ENCODE measurements around the gene MED23.

Gene MED23

GRCh38 chr6:131581523-131581922 is 46.5 kb downstream of the MED23 start:
- Histone ChIP-seq H3K27ac (replicated peaks) (peak overlapping the region; percentile 28; the same call in 1 of the 2 replicates), H3K27me3 (ENCODE audit: insufficient read depth, poor library complexity, severe bottlenecking) (no peaks in the 10 kb centered on the region), H3K4me3 (replicated peaks; ENCODE audit: insufficient read depth, low read length) (no peak overlapping the region)
- DNase-seq (ENCODE audit: low read depth in 1 of 2, low spot score in 1 of 2): peak in 1 of 2 experiments; percentile 58
- no peak for TF ChIP-seq REST (IDR thresholded peaks at IDR 0.05; ENCODE audit: insufficient replicate concordance, low read depth)
- peak; percentile 39; the same call in 1 of the 2 replicates for TF ChIP-seq SPI1 (IDR thresholded peaks at IDR 0.05; ENCODE audit: borderline replicate concordance, low read depth)

- H3K27ac ChIP-seq (replicated peaks): peak overlapping the region; percentile 82
- TF ChIP-seq POLR2AphosphoS5 (IDR thresholded peaks at IDR 0.05; ENCODE audit: low read depth): peak; percentile 15; the same call in 1 of the 2 replicates
- TF ChIP-seq CTCF (IDR thresholded peaks at IDR 0.05; ENCODE audit: insufficient read depth, low read length): no peak
- DNase-seq (ENCODE audit: low read depth in 1 of 2, low spot score in 1 of 2): peak in 1 of 2 experiments; percentile 79
- H3K4me3 ChIP-seq (replicated peaks; ENCODE audit: insufficient read depth, low read length): no peak overlapping the region; the same call in 1 of the 2 replicates
- no peaks in the 10 kb centered on the region for H3K27me3 ChIP-seq (ENCODE audit: insufficient read depth, poor library complexity, severe bottlenecking)
Observed at GRCh38 chr6:131575834-131576478, 52.1 kb downstream of the MED23 start.

GRCh38 chr6:131574686-131575085 is 53.4 kb downstream of the MED23 start:
- Histone ChIP-seq H3K4me3 (replicated peaks; ENCODE audit: insufficient read depth, low read length) (no peak overlapping the region), H3K27ac (replicated peaks) (peak overlapping the region; percentile 82), H3K27me3 (ENCODE audit: insufficient read depth, poor library complexity, severe bottlenecking) (no peaks in the 10 kb centered on the region)
- no peak for TF ChIP-seq CTCF (IDR thresholded peaks at IDR 0.05; ENCODE audit: insufficient read depth, low read length)
- no peak for TF ChIP-seq GABPA (IDR thresholded peaks at IDR 0.05; ENCODE audit: low read depth)
- no peak for TF ChIP-seq POLR2AphosphoS5 (IDR thresholded peaks at IDR 0.05; ENCODE audit: low read depth)
- TF ChIP-seq SPI1 (IDR thresholded peaks at IDR 0.05; ENCODE audit: borderline replicate concordance, low read depth): no peak
- TF ChIP-seq REST (IDR thresholded peaks at IDR 0.05; ENCODE audit: insufficient replicate concordance, low read depth): no peak
- DNase-seq (ENCODE audit: low read depth in 1 of 2, low spot score in 1 of 2): no peak

- no peak for DNase-seq (ENCODE audit: low read depth in 1 of 2, low spot score in 1 of 2)
- H3K4me3 ChIP-seq (replicated peaks; ENCODE audit: insufficient read depth, low read length): 0 out of 2 replicates have a peak overlapping the region, but pooled peaks have one; percentile 4
- H3K27me3 ChIP-seq (ENCODE audit: insufficient read depth, poor library complexity, severe bottlenecking): no peaks in the 10 kb centered on the region
- TF ChIP-seq REST (IDR thresholded peaks at IDR 0.05; ENCODE audit: insufficient replicate concordance, low read depth) (no peak), SPI1 (IDR thresholded peaks at IDR 0.05; ENCODE audit: borderline replicate concordance, low read depth) (no peak), GABPA (IDR thresholded peaks at IDR 0.05; ENCODE audit: low read depth) (no peak), CTCF (IDR thresholded peaks at IDR 0.05; ENCODE audit: insufficient read depth, low read length) (no peak), POLR2AphosphoS5 (IDR thresholded peaks at IDR 0.05; ENCODE audit: low read depth) (no peak)
- H3K27ac ChIP-seq (replicated peaks): peak overlapping the region; percentile 82
Observed at GRCh38 chr6:131574133-131574532, 53.9 kb downstream of the MED23 start.

Measured in HL-60 (cell line).